HEK293 (cell line): ENCODE measurements around the gene L2HGDH.

Experiments
- KLF8 ChIP-seq: fragments of 450-650 bp; formaldehyde crosslinking; IDR thresholded peaks from 2 replicates; pipeline ENCODE4 v1.5.1; 2016; ENCODE audit warnings: missing biosample characterization, missing genetic modification characterization
- ZNF48 ChIP-seq: fragments of 450-650 bp; formaldehyde crosslinking; IDR thresholded peaks from 2 replicates; pipeline ENCODE4 v1.5.1; 2016; ENCODE audit warnings: missing biosample characterization, missing genetic modification characterization
- TF ChIP-seq, protein P1 (sequence below): fragments of 450-650 bp; formaldehyde crosslinking; IDR thresholded peaks from 2 replicates; pipeline ENCODE4 v1.5.1; 2016; ENCODE audit warnings: missing biosample characterization, missing genetic modification characterization
- TF ChIP-seq, protein P2 (sequence below): fragments of 450-650 bp; formaldehyde crosslinking; IDR thresholded peaks from 2 replicates; pipeline ENCODE4; 2016; ENCODE audit warnings: missing biosample characterization, missing genetic modification characterization

- TF ChIP-seq, protein P1, sequence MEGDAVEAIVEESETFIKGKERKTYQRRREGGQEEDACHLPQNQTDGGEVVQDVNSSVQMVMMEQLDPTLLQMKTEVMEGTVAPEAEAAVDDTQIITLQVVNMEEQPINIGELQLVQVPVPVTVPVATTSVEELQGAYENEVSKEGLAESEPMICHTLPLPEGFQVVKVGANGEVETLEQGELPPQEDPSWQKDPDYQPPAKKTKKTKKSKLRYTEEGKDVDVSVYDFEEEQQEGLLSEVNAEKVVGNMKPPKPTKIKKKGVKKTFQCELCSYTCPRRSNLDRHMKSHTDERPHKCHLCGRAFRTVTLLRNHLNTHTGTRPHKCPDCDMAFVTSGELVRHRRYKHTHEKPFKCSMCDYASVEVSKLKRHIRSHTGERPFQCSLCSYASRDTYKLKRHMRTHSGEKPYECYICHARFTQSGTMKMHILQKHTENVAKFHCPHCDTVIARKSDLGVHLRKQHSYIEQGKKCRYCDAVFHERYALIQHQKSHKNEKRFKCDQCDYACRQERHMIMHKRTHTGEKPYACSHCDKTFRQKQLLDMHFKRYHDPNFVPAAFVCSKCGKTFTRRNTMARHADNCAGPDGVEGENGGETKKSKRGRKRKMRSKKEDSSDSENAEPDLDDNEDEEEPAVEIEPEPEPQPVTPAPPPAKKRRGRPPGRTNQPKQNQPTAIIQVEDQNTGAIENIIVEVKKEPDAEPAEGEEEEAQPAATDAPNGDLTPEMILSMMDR = no peak
- no peak for TF ChIP-seq KLF8 (tag by site-specific recombination)
- TF ChIP-seq, protein P2, sequence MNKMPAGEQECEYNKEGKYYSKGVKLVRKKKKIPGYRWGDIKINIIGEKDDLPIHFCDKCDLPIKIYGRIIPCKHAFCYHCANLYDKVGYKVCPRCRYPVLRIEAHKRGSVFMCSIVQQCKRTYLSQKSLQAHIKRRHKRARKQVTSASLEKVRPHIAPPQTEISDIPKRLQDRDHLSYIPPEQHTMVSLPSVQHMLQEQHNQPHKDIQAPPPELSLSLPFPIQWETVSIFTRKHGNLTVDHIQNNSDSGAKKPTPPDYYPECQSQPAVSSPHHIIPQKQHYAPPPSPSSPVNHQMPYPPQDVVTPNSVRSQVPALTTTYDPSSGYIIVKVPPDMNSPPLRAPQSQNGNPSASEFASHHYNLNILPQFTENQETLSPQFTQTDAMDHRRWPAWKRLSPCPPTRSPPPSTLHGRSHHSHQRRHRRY (tag by site-specific recombination) = no peak
- TF ChIP-seq ZNF48 (tag by site-specific recombination) = no peak
Measured at GRCh38 chr14:50320283-50320682, 8.3 kb upstream of the L2HGDH start.
